ENCODE measurements around the gene RAB3C. TPM values are rescaled to one million over a fixed set of nuclear protein-coding genes. Genes with fewer than 3 reads are reported as not detected.

The RAB3C gene
- total RNA-seq, 1 experiment from 2014 or later, result 13.3 TPM

DNA sequence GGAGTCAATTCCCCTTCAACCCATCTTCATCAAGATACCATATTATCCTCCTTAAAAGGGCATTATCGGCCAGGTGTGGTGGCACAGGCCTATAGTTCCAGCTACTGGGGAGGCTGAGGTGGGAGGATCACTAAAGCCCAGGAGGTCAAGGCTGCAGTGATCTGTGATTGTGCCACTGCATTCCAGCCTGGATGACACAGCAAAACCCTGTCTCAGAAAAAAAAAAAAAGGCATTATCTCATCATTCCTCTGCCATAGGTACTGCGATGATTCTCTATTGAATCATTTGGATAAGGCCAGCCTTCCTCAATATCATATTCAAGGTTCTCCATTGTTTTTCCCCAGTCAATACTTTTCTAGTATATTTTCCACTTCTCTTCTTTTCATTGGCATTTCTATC is 39.2 kb upstream of the RAB3C start:
- ChIA-PET CTCF (no interaction called here), POLR2A (no interaction called here)
- Mint-ChIP-seq H3K9me3 (peaks cover 49% of the 10 kb centered on the region), H3K27me3 (ENCODE audit: low read depth) (peaks cover 3% of the 10 kb centered on the region), H3K36me3 (peaks cover 43% of the 10 kb centered on the region), H3K4me1 (0 out of 2 replicates have a peak, but pooled peaks cover 2% of the 10 kb centered on the region), H3K27ac (no peak overlapping the region), H3K4me3 (no peak overlapping the region)
- no peak for DNase-seq (ENCODE audit: low spot score)
- no peak for ATAC-seq
- TF ChIP-seq RORB (CRISPR knock-in tag; IDR thresholded peaks at IDR 0.05) (no peak), RELA (CRISPR knock-in tag; IDR thresholded peaks at IDR 0.05; ENCODE audit: borderline replicate concordance) (no peak), ETV6 (CRISPR knock-in tag; IDR thresholded peaks at IDR 0.05) (no peak), PRDM15 (CRISPR knock-in tag; IDR thresholded peaks at IDR 0.05) (no peak), CREM (CRISPR knock-in tag; IDR thresholded peaks at IDR 0.05) (no peak), SMAD4 (CRISPR knock-in tag; IDR thresholded peaks at IDR 0.05) (no peak), GTF2I (CRISPR knock-in tag; conservative IDR thresholded peaks at IDR 0.05) (no peak), FOXJ3 (CRISPR knock-in tag; IDR thresholded peaks at IDR 0.05; ENCODE audit: borderline replicate concordance) (no peak), ZNF425 (CRISPR knock-in tag; conservative IDR thresholded peaks at IDR 0.05) (no peak), ZNF281 (CRISPR knock-in tag; IDR thresholded peaks at IDR 0.05) (no peak), AR (CRISPR knock-in tag; IDR thresholded peaks at IDR 0.05) (no peak), FOXP4 (CRISPR knock-in tag; IDR thresholded peaks at IDR 0.05) (no peak), EMX1 (CRISPR knock-in tag; IDR thresholded peaks at IDR 0.05) (no peak), ZNF219 (CRISPR knock-in tag; IDR thresholded peaks at IDR 0.05; ENCODE audit: borderline replicate concordance) (no peak), TEAD1 (CRISPR knock-in tag; IDR thresholded peaks at IDR 0.05) (no peak), NFE2L1 (CRISPR knock-in tag; IDR thresholded peaks at IDR 0.05) (no peak), ATF1 (CRISPR knock-in tag; IDR thresholded peaks at IDR 0.05) (no peak)
- TF ChIP-seq, protein P1, sequence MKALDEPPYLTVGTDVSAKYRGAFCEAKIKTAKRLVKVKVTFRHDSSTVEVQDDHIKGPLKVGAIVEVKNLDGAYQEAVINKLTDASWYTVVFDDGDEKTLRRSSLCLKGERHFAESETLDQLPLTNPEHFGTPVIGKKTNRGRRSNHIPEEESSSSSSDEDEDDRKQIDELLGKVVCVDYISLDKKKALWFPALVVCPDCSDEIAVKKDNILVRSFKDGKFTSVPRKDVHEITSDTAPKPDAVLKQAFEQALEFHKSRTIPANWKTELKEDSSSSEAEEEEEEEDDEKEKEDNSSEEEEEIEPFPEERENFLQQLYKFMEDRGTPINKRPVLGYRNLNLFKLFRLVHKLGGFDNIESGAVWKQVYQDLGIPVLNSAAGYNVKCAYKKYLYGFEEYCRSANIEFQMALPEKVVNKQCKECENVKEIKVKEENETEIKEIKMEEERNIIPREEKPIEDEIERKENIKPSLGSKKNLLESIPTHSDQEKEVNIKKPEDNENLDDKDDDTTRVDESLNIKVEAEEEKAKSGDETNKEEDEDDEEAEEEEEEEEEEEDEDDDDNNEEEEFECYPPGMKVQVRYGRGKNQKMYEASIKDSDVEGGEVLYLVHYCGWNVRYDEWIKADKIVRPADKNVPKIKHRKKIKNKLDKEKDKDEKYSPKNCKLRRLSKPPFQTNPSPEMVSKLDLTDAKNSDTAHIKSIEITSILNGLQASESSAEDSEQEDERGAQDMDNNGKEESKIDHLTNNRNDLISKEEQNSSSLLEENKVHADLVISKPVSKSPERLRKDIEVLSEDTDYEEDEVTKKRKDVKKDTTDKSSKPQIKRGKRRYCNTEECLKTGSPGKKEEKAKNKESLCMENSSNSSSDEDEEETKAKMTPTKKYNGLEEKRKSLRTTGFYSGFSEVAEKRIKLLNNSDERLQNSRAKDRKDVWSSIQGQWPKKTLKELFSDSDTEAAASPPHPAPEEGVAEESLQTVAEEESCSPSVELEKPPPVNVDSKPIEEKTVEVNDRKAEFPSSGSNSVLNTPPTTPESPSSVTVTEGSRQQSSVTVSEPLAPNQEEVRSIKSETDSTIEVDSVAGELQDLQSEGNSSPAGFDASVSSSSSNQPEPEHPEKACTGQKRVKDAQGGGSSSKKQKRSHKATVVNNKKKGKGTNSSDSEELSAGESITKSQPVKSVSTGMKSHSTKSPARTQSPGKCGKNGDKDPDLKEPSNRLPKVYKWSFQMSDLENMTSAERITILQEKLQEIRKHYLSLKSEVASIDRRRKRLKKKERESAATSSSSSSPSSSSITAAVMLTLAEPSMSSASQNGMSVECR (CRISPR knock-in tag; IDR thresholded peaks at IDR 0.05; ENCODE audit: borderline replicate concordance), result no peak
- TF ChIP-seq, protein P2, sequence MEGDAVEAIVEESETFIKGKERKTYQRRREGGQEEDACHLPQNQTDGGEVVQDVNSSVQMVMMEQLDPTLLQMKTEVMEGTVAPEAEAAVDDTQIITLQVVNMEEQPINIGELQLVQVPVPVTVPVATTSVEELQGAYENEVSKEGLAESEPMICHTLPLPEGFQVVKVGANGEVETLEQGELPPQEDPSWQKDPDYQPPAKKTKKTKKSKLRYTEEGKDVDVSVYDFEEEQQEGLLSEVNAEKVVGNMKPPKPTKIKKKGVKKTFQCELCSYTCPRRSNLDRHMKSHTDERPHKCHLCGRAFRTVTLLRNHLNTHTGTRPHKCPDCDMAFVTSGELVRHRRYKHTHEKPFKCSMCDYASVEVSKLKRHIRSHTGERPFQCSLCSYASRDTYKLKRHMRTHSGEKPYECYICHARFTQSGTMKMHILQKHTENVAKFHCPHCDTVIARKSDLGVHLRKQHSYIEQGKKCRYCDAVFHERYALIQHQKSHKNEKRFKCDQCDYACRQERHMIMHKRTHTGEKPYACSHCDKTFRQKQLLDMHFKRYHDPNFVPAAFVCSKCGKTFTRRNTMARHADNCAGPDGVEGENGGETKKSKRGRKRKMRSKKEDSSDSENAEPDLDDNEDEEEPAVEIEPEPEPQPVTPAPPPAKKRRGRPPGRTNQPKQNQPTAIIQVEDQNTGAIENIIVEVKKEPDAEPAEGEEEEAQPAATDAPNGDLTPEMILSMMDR (IDR thresholded peaks at IDR 0.05), result no peak
